MM.1S (cell line): ENCODE data around the gene SREBF2.

Experiments
- CTCF ChIP-seq: fragments of 300-600 bp; sonication (generic); IDR thresholded peaks from 2 replicates; pipeline ENCODE4 v1.5.1; 2016; ENCODE audit warnings: antibody characterized with exemption, low read length, mixed read lengths
- EZH2 ChIP-seq: fragments of 300-600 bp; sonication (generic); optimal IDR thresholded peaks from 2 replicates; pipeline ENCODE3; 2017; ENCODE audit warnings: low read depth, mild to moderate bottlenecking, antibody characterized with exemption, low read length, mixed read lengths

- no peak for TF ChIP-seq CTCF
- TF ChIP-seq EZH2 = no peak
Observed at GRCh38 chr22:41841085-41841712, 8.3 kb downstream of the SREBF2 start.
